ENCODE data around the gene ADAP1.
A peak's percentile ranks its signal among the peaks of the same experiment; 100 is the strongest.
"Not testable (repeated sequence)": the region's sequence is repeated elsewhere in the genome, so short reads cannot be mapped to it uniquely, and the experiment has no call there.

The ADAP1 gene, protein sequence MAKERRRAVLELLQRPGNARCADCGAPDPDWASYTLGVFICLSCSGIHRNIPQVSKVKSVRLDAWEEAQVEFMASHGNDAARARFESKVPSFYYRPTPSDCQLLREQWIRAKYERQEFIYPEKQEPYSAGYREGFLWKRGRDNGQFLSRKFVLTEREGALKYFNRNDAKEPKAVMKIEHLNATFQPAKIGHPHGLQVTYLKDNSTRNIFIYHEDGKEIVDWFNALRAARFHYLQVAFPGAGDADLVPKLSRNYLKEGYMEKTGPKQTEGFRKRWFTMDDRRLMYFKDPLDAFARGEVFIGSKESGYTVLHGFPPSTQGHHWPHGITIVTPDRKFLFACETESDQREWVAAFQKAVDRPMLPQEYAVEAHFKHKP

GRCh38 chr7:954330-955238 is at the start of gene ADAP1:
ADAP1 (minus strand) TSS chr7:954680; CDS start chr7:954477, 203 bp downstream.
- DNase-seq (ENCODE audit: low read depth in 2 of 3, low spot score in 1 of 3) = peak; percentile 15 to 52 (median 37)

GRCh38 chr7:1002445-1002844 is 48.0 kb upstream of the ADAP1 start:
- not testable (repeated sequence) for DNase-seq (ENCODE audit: low read depth in 2 of 3, low spot score in 1 of 3)

- DNase-seq (ENCODE audit: low read depth in 2 of 3, low spot score in 1 of 3) = not testable (repeated sequence)
These were observed 47.5 kb upstream of the ADAP1 start for GRCh38 chr7:1002026-1002425.

GRCh38 chr7:1001069-1001770 is 46.7 kb upstream of the ADAP1 start:
- DNase-seq (ENCODE audit: low read depth in 2 of 3, low spot score in 1 of 3) = not testable (repeated sequence)

GRCh38 chr7:999941-1000935 is 45.8 kb upstream of the ADAP1 start:
- DNase-seq (ENCODE audit: low read depth in 2 of 3, low spot score in 1 of 3) = no peak

DNA sequence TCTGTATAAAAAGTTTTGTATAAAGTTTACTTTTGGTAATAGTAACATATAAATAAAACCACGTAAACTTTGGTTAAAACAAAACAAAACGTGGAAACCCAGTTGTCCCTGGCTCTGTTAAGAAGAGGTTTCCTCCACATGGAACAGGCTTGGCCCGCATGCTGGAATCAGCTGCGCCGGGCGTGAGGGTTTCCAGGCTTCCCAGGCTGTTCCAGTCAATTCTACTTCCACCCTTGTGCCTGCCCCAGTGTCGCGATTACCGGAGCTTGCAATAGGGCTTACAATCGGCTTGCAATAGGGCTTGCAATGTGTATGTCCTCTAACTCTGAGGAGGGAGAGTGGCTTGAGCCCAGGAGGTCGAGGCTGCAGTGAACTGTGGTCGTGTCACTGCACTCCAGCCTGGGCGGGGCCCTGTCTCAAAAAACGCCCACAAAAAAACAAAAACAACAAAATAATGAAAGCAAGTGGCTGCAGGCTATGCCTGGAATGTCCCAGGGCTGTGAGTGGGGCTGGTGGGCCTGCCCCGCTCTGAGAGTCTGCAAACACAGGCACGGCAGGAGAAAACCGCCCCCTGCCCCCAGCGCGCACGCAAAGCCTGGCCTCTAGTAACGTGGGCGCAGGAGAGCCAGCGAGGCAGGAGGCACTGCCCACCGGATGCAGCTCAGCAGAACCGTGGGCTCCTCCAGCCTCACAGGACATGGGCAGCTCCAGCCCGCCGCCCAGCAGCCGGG is 44.8 kb upstream of the ADAP1 start:
- no peak for DNase-seq (ENCODE audit: low read depth in 2 of 3, low spot score in 1 of 3)

- DNase-seq (ENCODE audit: low read depth in 2 of 3, low spot score in 1 of 3) = no peak
These were observed 43.2 kb upstream of the ADAP1 start for GRCh38 chr7:997404-998395.

DNA sequence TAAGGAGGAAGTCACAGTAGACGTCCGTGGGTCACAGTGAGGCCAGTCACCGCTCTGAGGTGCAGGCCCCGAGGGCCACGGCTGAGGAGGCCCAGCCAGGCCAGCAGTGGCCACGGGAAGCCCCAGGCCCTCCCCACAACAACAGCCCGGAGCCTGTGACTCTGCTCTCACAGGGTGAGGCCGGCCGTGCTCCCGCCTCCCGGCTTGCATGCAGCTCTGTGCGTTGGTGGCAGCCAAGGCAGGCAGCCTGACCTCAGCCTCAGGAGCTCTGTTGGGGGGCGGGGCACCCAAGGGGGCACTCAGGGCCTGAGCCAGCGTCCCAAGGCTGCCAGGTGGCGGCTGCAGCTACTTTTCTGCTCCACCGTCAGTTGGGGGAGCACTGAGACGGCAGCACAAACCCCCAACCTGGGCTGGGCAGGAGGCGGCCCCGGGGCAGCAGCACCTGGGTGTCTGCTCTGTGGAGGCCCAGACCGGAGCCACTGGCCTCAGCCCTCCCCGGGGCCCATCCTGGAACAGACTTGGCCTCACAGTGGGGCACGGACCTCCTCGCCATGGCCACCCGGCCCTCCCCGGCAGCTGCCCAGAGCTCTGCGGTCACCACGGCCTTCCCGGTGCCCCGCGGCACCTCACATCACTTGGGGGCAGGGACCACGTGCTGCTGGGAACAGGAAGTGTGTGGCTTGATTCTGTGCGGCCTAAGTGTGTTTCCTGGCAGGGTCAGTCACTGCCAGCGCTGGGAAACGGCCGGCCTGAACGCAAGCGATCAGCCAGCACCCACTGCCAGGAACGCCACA is 41.8 kb upstream of the ADAP1 start:
- no peak for DNase-seq (ENCODE audit: low read depth in 2 of 3, low spot score in 1 of 3)

DNA sequence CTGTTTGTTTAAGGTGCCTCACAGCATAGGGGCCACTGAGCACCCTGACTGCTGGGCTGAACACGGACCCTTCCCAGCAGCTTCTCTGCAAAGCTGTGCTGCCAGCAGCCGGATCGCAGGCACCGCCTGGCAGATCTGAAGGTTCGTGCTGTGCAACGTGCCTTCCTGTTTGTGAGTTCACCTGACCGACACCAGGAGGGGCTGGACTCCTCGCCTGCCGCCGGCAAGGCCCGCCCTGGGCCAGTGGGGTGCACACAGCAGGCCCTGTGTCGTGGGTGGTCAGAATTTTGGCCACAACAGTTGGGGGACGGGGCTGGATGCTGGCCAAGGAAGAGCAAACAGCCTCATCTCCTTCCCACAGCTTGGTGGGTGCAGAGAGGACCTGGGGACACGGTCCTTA is 41.1 kb upstream of the ADAP1 start:
- DNase-seq (ENCODE audit: low read depth in 2 of 3, low spot score in 1 of 3) = no peak

DNA sequence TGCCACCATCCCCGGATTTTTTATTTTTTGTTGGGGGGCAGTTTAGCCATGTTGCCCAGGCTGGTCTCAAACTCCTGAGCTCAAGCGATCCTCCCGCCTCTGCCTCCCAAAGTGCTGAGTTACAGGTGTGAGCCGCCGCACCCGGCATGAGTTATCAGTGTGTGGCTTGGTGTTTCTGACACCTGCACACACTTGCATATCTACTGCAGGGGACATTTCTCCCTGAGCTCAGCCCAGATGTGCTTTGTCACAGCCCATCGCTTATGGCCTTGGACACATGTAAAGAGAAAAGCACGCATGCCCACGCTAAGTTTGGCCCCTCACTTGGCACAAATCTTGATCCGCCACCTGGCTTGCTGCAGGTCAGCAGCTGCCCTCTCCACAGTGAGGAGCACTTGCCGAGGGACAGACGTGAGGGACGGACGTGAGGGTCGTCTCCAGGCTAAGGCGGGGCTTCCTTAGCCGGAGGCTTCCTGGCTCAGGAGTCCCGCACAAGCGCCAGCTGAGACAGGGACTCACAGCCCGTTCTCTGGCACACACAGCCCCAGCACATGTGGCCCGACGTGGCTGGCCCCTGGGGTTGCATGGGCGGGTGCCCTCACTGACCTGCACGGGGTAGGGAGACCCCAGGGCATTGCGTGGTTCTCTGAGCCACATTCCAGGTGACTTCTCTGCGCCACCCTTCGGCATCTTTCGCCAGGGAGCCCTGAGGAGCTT is 40.3 kb upstream of the ADAP1 start:
- no peak for DNase-seq (ENCODE audit: low read depth in 2 of 3, low spot score in 1 of 3)

- DNase-seq (ENCODE audit: low read depth in 2 of 3, low spot score in 1 of 3) = peak; percentile 89 to 95 (median 94)
These were observed 38.5 kb upstream of the ADAP1 start for GRCh38 chr7:992709-993607.

DNA sequence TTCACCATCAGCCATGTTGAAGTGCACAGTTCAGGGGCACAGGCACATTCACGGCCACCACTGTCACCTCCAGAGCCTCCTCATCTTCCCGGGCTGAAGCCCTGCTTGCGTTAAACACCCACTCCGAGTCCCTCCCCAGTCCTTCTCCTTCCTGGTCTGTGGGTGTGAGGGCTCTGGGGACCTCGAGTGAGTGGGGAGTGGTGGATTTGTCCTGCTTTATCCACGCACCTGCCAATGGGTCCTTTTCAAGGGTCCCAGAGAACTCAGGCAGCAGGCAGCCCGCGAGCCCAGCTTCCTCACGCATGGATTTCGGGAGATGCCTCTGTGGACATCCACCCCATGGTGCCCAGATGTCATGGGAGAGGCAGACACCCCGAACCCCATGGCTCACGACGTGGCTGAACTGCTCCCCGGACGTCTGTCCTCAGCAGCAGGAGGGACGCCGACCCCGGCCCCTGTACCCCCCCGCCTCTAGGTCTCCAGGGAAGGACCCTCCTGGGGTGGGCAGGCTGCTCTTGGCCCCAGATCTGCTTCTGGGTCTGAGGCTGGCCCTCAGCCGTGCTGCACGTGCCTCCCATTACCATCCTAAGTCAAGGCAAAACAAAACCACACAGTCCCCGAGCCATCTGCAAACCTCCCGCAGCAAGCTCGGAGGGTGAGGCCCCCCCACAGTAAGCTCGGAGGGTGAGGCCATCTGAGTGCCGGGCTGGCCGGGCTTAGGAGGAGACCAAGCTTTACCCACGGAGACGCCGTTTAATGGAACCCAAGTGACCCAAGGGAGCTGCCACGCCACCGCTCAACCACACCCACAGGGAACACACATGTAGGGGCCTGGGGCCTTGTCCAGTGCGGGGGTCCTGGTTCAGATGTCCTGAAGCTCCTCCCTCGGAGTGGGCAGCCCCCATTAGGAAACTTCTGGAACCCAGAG is 37.5 kb upstream of the ADAP1 start:
- no peak for DNase-seq (ENCODE audit: low read depth in 2 of 3, low spot score in 1 of 3)

- no peak for DNase-seq (ENCODE audit: low read depth in 2 of 3, low spot score in 1 of 3)
These were observed 36.7 kb upstream of the ADAP1 start for GRCh38 chr7:990933-991728.

DNA sequence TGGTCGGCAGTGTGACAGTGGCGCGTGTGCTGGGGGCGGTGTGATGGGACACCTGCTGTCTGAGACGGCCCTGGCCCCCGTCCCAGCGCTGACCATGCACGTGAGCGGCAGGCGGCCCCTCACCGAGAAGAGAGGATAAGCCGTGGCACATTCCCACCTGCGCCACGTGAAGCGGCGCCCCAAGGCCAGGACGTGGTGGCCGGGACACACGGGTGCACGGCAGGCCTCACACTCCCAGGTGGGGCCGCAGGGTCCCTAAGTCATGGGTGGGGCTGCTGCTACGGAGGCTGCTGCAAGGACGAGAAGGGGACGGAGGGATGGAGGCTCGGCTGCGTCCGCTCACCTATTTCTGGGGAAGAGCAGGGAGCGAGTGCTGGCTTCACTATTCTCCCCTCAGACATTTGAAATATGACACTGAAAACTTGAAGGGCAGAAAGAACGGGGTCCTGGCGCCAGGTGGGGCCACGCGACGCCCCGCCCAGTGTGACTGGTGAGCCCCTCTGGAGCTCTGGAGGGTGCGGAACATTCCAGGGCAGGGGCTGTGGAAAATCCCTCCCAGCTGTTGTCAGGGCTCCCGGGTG is 36.0 kb upstream of the ADAP1 start:
- DNase-seq (ENCODE audit: low read depth in 2 of 3, low spot score in 1 of 3) = no peak

All from stimulated activated CD4-positive, alpha-beta T cell treated with anti-CD3 and anti-CD28 coated beads, Interleukin-12 subunit alpha, Interleukin-12 subunit beta, amount 100 ng/mL, for 48 hours (primary cell).